GM21576 (cell line): ENCODE results near the gene COX17.
"Not testable (repeated sequence)": the region's sequence is repeated elsewhere in the genome, so short reads cannot be mapped to it uniquely, and the experiment has no call there.

Experiments
- ATAC-seq: cut with Tn5 transposase; IDR thresholded peaks from one replicate; pipeline ENCODE4 v1.9.1; 2021; ENCODE audit warnings: mild to moderate bottlenecking, moderate library complexity; ENCODE audit not compliant: unreplicated experiment

The COX17 gene

GRCh38 chr3:119676771-119677640 is at the start of gene COX17:
Gene COX17, minus strand, starts transcription at chr3:119677406. Its CDS starts 96 bp downstream, at chr3:119677310.
- ATAC-seq: peak; percentile 83

GRCh38 chr3:119726909-119727308 is 49.7 kb upstream of the COX17 start:
- no peak for ATAC-seq

GRCh38 chr3:119723022-119723421 is 45.8 kb upstream of the COX17 start:
- ATAC-seq: no peak

GRCh38 chr3:119717520-119717919 is 40.3 kb upstream of the COX17 start:
- ATAC-seq: no peak

GRCh38 chr3:119716998-119717397 is 39.8 kb upstream of the COX17 start:
- no peak for ATAC-seq

- ATAC-seq: no peak
These were observed 37.9 kb upstream of the COX17 start for GRCh38 chr3:119715105-119715504.

- ATAC-seq: no peak
These were observed 26.8 kb upstream of the COX17 start for GRCh38 chr3:119703820-119704531.

- peak; percentile 89 for ATAC-seq
These were observed 25.6 kb upstream of the COX17 start, which contains the start of gene CFAP91 for GRCh38 chr3:119702530-119703527. Gene CFAP91, plus strand, starts transcription at chr3:119703022. Its CDS starts 77 bp downstream, at chr3:119703099.

GRCh38 chr3:119700920-119701734 is 23.9 kb upstream of the COX17 start:
- no peak for ATAC-seq

GRCh38 chr3:119700269-119700919 is 23.2 kb upstream of the COX17 start:
- no peak for ATAC-seq

- ATAC-seq: peak; percentile 51
These were observed 20.2 kb upstream of the COX17 start for GRCh38 chr3:119697394-119697793.

GRCh38 chr3:119695480-119695879 is 18.3 kb upstream of the COX17 start:
- no peak for ATAC-seq

GRCh38 chr3:119690043-119690656 is 12.9 kb upstream of the COX17 start:
- no peak for ATAC-seq

GRCh38 chr3:119683421-119683820 is 6.2 kb upstream of the COX17 start:
- ATAC-seq: no peak

GRCh38 chr3:119681279-119681678 is 4.1 kb upstream of the COX17 start:
- no peak for ATAC-seq

- no peak for ATAC-seq
These were observed 2.7 kb upstream of the COX17 start for GRCh38 chr3:119679874-119680273.

- ATAC-seq: not testable (repeated sequence)
These were observed 1.0 kb upstream of the COX17 start for GRCh38 chr3:119678209-119678608.

GRCh38 chr3:119677641-119677934 is 382 bp upstream of the COX17 start:
- no peak for ATAC-seq

- ATAC-seq: no peak
These were observed 1.2 kb downstream of the COX17 start for GRCh38 chr3:119676020-119676419.
